PFSK-1 (cell line): ENCODE measurements around the gene KIF5B.

ENCODE experiments used
- POLR2AphosphoS5 ChIP-seq: IDR thresholded peaks from 2 replicates; pipeline ENCODE4 v1.6.1; 2012; ENCODE audit warnings: low read depth, mild to moderate bottlenecking, control low read depth, low read length, moderate library complexity
- REST ChIP-seq, 2 experiments: IDR thresholded peaks; 2 replicates each; pipeline versions ENCODE4 v1.6.1 to v1.8.0; 2011 to 2012; ENCODE audit warnings: low read depth in 2 of 2, low read length in 2 of 2, control low read depth in 1 of 2, inconsistent platforms in 1 of 2, mild to moderate bottlenecking in 1 of 2, moderate library complexity in 1 of 2; ENCODE audit not compliant: insufficient read depth in 1 of 2
- SIN3A ChIP-seq: IDR thresholded peaks from 2 replicates; pipeline ENCODE4 v1.6.1; 2012; ENCODE audit warnings: mild to moderate bottlenecking, low read length, moderate library complexity, borderline replicate concordance; ENCODE audit not compliant: insufficient read depth
- TAF1 ChIP-seq: IDR thresholded peaks from 2 replicates; pipeline ENCODE4 v1.6.1; 2012; ENCODE audit warnings: low read length, control low read depth, borderline replicate concordance; ENCODE audit not compliant: insufficient read depth

DNA sequence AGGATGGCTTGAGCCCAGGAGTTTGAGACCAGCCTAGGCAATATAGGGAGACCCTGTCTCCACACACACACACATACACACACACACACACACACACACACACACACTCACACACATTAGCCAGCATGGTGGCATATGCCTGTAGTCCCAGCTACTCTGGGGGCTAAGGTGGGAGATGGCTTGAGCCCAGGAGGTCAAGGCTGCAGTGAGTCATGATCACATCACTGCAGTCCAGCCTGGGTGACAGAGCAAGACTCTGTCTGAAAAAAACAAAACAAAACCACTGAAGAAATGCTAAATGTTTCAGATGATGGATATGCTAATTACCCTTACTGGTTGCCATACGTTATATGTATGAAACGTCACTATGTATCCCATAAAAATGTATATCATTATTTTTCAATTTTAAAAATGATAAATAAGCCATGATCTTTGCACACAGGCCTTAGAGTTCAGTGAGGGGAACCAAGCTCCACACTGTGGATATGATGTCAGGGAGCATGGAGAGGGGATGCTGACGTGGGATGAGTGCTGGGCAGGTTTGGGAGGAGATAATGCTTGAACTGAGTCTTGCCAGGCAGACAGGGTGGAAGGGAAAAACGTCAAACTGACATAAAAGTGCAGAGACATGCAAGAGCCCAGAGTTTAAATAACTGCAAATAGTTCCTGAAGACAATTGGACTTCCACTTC lies 81.6 kb downstream of the KIF5B start:
- no peak for TF ChIP-seq SIN3A
- TF ChIP-seq POLR2AphosphoS5: no peak
- no peak for TF ChIP-seq REST (IDR thresholded peaks at IDR 0.05; ENCODE audit: insufficient read depth in 1 of 2, low read depth in 2 of 2, low read length in 2 of 2)
- no peak for TF ChIP-seq TAF1
